IPS DF 4.7 (cell line): ENCODE measurements around the gene CRACR2A.

Experiments
- DNase-seq: peaks from one replicate; pipeline ENCODE4 v3.0.0-alpha.2; 2013; ENCODE audit warnings: low spot score; ENCODE audit errors: extremely low read depth

CRACR2A gene

GRCh38 chr12:3600039-3600720 lies 152.7 kb downstream of the CRACR2A start:
- DNase-seq, result no peak

GRCh38 chr12:3598896-3599860 lies 153.7 kb downstream of the CRACR2A start:
- DNase-seq, result no peak

GRCh38 chr12:3597526-3598210 lies 155.2 kb downstream of the CRACR2A start:
- no peak for DNase-seq

- no peak for DNase-seq
These were observed 156.1 kb downstream of the CRACR2A start for GRCh38 chr12:3596703-3597415.

GRCh38 chr12:3595721-3596120 lies 157.2 kb downstream of the CRACR2A start:
- no peak for DNase-seq

GRCh38 chr12:3594966-3595365 lies 157.9 kb downstream of the CRACR2A start:
- DNase-seq, result no peak

- no peak for DNase-seq
These were observed 158.9 kb downstream of the CRACR2A start for GRCh38 chr12:3593906-3594483.

- DNase-seq, result no peak
These were observed 159.9 kb downstream of the CRACR2A start for GRCh38 chr12:3592856-3593625.

GRCh38 chr12:3589745-3590144 lies 163.2 kb downstream of the CRACR2A start:
- DNase-seq, result no peak

- no peak for DNase-seq
These were observed 165.4 kb downstream of the CRACR2A start for GRCh38 chr12:3587402-3588013.

GRCh38 chr12:3583656-3584334 lies 169.1 kb downstream of the CRACR2A start:
- DNase-seq, result no peak

- DNase-seq, result no peak
These were observed 172.7 kb downstream of the CRACR2A start for GRCh38 chr12:3580094-3580749.

GRCh38 chr12:3579446-3580093 lies 173.3 kb downstream of the CRACR2A start:
- no peak for DNase-seq

- no peak for DNase-seq
These were observed 174.4 kb downstream of the CRACR2A start for GRCh38 chr12:3578557-3578956.

GRCh38 chr12:3576891-3577290 lies 176.0 kb downstream of the CRACR2A start:
- no peak for DNase-seq

- no peak for DNase-seq
These were observed 177.9 kb downstream of the CRACR2A start for GRCh38 chr12:3574986-3575385.

- no peak for DNase-seq
These were observed 180.3 kb downstream of the CRACR2A start for GRCh38 chr12:3572560-3572959.

GRCh38 chr12:3571724-3572123 lies 181.2 kb downstream of the CRACR2A start:
- DNase-seq, result no peak
